ENCODE data around the gene FFAR4. TPM values are rescaled to one million over a fixed set of nuclear protein-coding genes. Genes with fewer than 3 reads are reported as not detected.
A peak's percentile ranks its signal among the peaks of the same experiment; 100 is the strongest.

FFAR4 gene
- total and polyA plus RNA-seq, 2 experiments from 2014 or later, result not detected

DNA sequence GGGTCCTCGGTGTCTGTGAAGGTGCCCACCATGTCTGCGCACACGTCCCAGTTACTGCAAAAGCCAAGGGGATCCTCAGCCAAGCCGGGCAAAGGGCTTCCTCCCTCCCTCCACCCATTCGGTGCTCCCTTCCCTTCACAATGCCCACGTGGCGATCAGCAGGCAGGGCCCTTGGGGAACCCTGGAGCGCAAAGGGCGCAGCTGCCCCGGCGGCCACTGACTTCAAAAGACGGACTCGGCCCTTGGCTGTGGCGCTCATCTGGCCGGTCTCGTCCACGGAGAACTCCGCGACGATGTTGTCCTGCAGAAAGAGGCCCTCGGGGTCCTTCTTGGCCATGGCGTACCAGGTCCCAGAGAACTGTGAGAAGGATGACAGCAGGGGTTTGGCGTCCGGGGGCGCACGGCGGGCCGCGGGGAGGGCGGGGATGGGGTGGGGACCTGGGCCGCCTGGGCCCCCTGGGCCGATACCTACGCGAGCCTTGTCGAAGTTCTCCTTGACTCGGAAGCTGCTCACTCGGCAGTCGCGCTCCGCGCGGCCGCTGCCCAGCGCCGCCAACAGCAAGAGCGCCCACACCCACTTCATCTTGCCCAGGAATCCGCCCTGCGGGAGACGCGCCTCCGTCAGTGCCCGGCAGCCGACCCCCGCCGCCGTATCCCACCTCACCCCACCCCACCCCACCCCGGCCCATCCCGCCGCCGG is 34.1 kb downstream of the FFAR4 start:
- TF ChIP-seq EZH2phosphoT487 (IDR thresholded peaks at IDR 0.05; ENCODE audit: insufficient read depth, low read depth), result no peak
- TF ChIP-seq EZH2 (IDR thresholded peaks at IDR 0.05; ENCODE audit: insufficient read depth, poor library complexity, severe bottlenecking), result no peak
- Histone ChIP-seq H3K36me3 (ENCODE audit: low read depth) (no peaks in the 10 kb centered on the region), H3K4me3 (peak overlapping the region; percentile 51; the same call in 1 of the 2 replicates), H3K27me3 (replicated peaks; ENCODE audit: insufficient read depth) (peaks cover 43% of the 10 kb centered on the region), H3F3A (ENCODE audit: insufficient read depth) (no peaks in the 10 kb centered on the region), H3K4me1 (ENCODE audit: insufficient read depth) (no peaks in the 10 kb centered on the region), H3K79me2 (ENCODE audit: insufficient read depth) (no peaks in the 10 kb centered on the region), H2AFZ (no peak overlapping the region), H3K9me2 (ENCODE audit: insufficient read depth) (no peaks in the 10 kb centered on the region), H4K20me1 (ENCODE audit: insufficient read depth) (no peaks in the 10 kb centered on the region), H3K9me3 (ENCODE audit: low read depth) (no peaks in the 10 kb centered on the region), H3K9ac (no peak overlapping the region), H3K27ac (no peak overlapping the region), H3K4me2 (ENCODE audit: unreplicated experiment) (no peak overlapping the region)
- WGBS, 2 experiments (ENCODE audit: low coverage in 1 of 2, low lambda C conversion rate in 2 of 2, missing lambda C conversion rate in 2 of 2), result 12 to 29% methylated on average over 22 to 59 of the region's 60 CpGs
- in situ Hi-C loops (cut with MboI), result no loop called here
- DNase-seq, result peak; percentile 63

GRCh38 chr10:93601146-93601773 is 34.8 kb downstream of the FFAR4 start, which contains the start of gene RBP4:
RBP4 (minus strand) TSS chr10:93601235; CDS start chr10:93601028, 207 bp downstream.
- no peak within 1 kb of the TSS for H2AFZ ChIP-seq
- no peaks in the 10 kb centered on the region for H3K36me3 ChIP-seq (ENCODE audit: low read depth)
- H4K20me1 ChIP-seq (ENCODE audit: insufficient read depth), result no peaks in the 10 kb centered on the region
- no peaks in the 10 kb centered on the region for H3K79me2 ChIP-seq (ENCODE audit: insufficient read depth)
- no peak within 1 kb of the TSS for H3K9ac ChIP-seq
- WGBS, 2 experiments (ENCODE audit: low coverage in 1 of 2, low lambda C conversion rate in 2 of 2, missing lambda C conversion rate in 2 of 2), result 3% methylated on average over 38 to 40 of the region's 63 CpGs
- H3K9me2 ChIP-seq (ENCODE audit: insufficient read depth), result no peaks in the 10 kb centered on the region
- H3K4me2 ChIP-seq (ENCODE audit: unreplicated experiment), result peak within 1 kb of the TSS; percentile 31
- no peak for TF ChIP-seq EZH2phosphoT487 (IDR thresholded peaks at IDR 0.05; ENCODE audit: insufficient read depth, low read depth)
- no peak for TF ChIP-seq EZH2 (IDR thresholded peaks at IDR 0.05; ENCODE audit: insufficient read depth, poor library complexity, severe bottlenecking)
- no peak within 1 kb of the TSS for H3K27ac ChIP-seq
- no peaks in the 10 kb centered on the region for H3K4me1 ChIP-seq (ENCODE audit: insufficient read depth)
- H3K4me3 ChIP-seq, result peak within 1 kb of the TSS; percentile 51
- H3K27me3 ChIP-seq (replicated peaks; ENCODE audit: insufficient read depth), result peaks cover 43% of the 10 kb centered on the region
- no peaks in the 10 kb centered on the region for H3F3A ChIP-seq (ENCODE audit: insufficient read depth)
- in situ Hi-C loops (cut with MboI), result no loop called here
- DNase-seq, result peak; percentile 30
- H3K9me3 ChIP-seq (ENCODE audit: low read depth), result no peaks in the 10 kb centered on the region

- Histone ChIP-seq H2AFZ (no peak overlapping the region), H3K9ac (no peak overlapping the region), H3K27ac (no peak overlapping the region), H3K4me1 (ENCODE audit: insufficient read depth) (no peaks in the 10 kb centered on the region), H4K20me1 (ENCODE audit: insufficient read depth) (no peaks in the 10 kb centered on the region), H3K79me2 (ENCODE audit: insufficient read depth) (no peaks in the 10 kb centered on the region), H3K9me2 (ENCODE audit: insufficient read depth) (no peaks in the 10 kb centered on the region), H3K4me2 (ENCODE audit: unreplicated experiment) (no peak overlapping the region), H3K9me3 (ENCODE audit: low read depth) (no peaks in the 10 kb centered on the region), H3K27me3 (replicated peaks; ENCODE audit: insufficient read depth) (peaks cover 43% of the 10 kb centered on the region), H3K36me3 (ENCODE audit: low read depth) (no peaks in the 10 kb centered on the region), H3K4me3 (no peak overlapping the region), H3F3A (ENCODE audit: insufficient read depth) (no peaks in the 10 kb centered on the region)
- no peak for TF ChIP-seq EZH2phosphoT487 (IDR thresholded peaks at IDR 0.05; ENCODE audit: insufficient read depth, low read depth)
- no peak for TF ChIP-seq EZH2 (IDR thresholded peaks at IDR 0.05; ENCODE audit: insufficient read depth, poor library complexity, severe bottlenecking)
- in situ Hi-C loops (cut with MboI), result no loop called here
- no peak for DNase-seq
- WGBS, 2 experiments (ENCODE audit: low coverage in 1 of 2, low lambda C conversion rate in 2 of 2, missing lambda C conversion rate in 2 of 2), result 11 to 15% methylated on average over 7 of the region's 7 CpGs
Measured at GRCh38 chr10:93601774-93602162, 35.3 kb downstream of the FFAR4 start.

DNA sequence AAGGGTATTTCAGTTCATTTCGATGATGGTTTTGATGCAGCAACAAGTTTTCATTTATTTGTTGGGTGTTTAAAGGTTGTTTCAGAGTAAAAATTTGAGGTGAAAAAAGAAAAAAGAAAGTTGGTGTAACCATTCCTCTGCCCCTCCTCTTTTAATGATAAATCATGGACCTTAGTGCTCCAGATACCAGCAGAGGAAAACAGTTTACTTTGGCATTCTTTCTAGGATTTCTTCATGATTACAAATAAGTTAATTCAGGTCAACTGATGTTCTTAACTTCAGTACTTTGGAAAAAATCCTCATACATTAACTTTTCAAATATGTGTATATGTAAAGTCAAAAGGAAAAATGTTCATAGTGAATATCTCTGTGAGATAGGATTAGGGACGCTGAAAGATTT is 36.6 kb downstream of the FFAR4 start:
- DNase-seq, result no peak
- H3K4me3 ChIP-seq, result no peak overlapping the region
- H3K27ac ChIP-seq, result no peak overlapping the region
- no peaks in the 10 kb centered on the region for H3K4me1 ChIP-seq (ENCODE audit: insufficient read depth)
- TF ChIP-seq EZH2phosphoT487 (IDR thresholded peaks at IDR 0.05; ENCODE audit: insufficient read depth, low read depth) (no peak), EZH2 (IDR thresholded peaks at IDR 0.05; ENCODE audit: insufficient read depth, poor library complexity, severe bottlenecking) (no peak)
- H3K9me2 ChIP-seq (ENCODE audit: insufficient read depth), result no peaks in the 10 kb centered on the region
- in situ Hi-C loops (cut with MboI), result no loop called here
- H2AFZ ChIP-seq, result no peak overlapping the region
- WGBS, 2 experiments (ENCODE audit: low coverage in 1 of 2, low lambda C conversion rate in 2 of 2, missing lambda C conversion rate in 2 of 2), result 67 to 84% methylated on average over 2 of the region's 2 CpGs
- H3K36me3 ChIP-seq (ENCODE audit: low read depth), result no peaks in the 10 kb centered on the region
- H3K79me2 ChIP-seq (ENCODE audit: insufficient read depth), result no peaks in the 10 kb centered on the region
- no peaks in the 10 kb centered on the region for H3F3A ChIP-seq (ENCODE audit: insufficient read depth)
- H3K27me3 ChIP-seq (replicated peaks; ENCODE audit: insufficient read depth), result peaks cover 43% of the 10 kb centered on the region
- H3K9me3 ChIP-seq (ENCODE audit: low read depth), result no peaks in the 10 kb centered on the region
- no peaks in the 10 kb centered on the region for H4K20me1 ChIP-seq (ENCODE audit: insufficient read depth)
- H3K9ac ChIP-seq, result no peak overlapping the region
- no peak overlapping the region for H3K4me2 ChIP-seq (ENCODE audit: unreplicated experiment)

Measured in GM23248 (cell line).